GM23338 (cell line): ENCODE data around the gene GNG4. TPM values are rescaled to one million over a fixed set of nuclear protein-coding genes. Genes with fewer than 3 reads are reported as not detected.

Source experiments
- ATAC-seq: fragments of 200-7000 bp; cut with Tn5 transposase; 3 replicates; pipeline ENCODE4 v1.9.1; 2020
- DNase-seq: peaks from one replicate; pipeline ENCODE4 v3.0.0-alpha.2; 2015; ENCODE audit warnings: low spot score
- H2AFZ ChIP-seq: fragments of 200-600 bp; sonication (generic); 2 replicates; pipeline ENCODE4 v1.8.0; 2016; ENCODE audit warnings: antibody characterized with exemption, mild to moderate bottlenecking, moderate library complexity
- H3F3A ChIP-seq: fragments of 200-600 bp; sonication (generic); replicated peaks from 2 replicates; pipeline ENCODE4 v1.8.0; 2017; ENCODE audit warnings: antibody characterized with exemption, mixed run types, low read depth
- H3K27ac ChIP-seq: fragments of 200-600 bp; sonication (generic); 2 replicates; pipeline ENCODE4 v1.6.1; 2016; ENCODE audit warnings: low read depth
- H3K27me3 ChIP-seq: fragments of 200-600 bp; sonication (generic); 2 replicates; pipeline ENCODE4 v1.8.0; 2016; ENCODE audit warnings: mild to moderate bottlenecking, mixed run types, moderate library complexity; ENCODE audit not compliant: insufficient read depth
- H3K36me3 ChIP-seq: fragments of 200-600 bp; sonication (generic); 2 replicates; pipeline ENCODE4 v1.8.0; 2016; ENCODE audit warnings: mild to moderate bottlenecking; ENCODE audit not compliant: insufficient read depth
- H3K4me1 ChIP-seq: fragments of 200-600 bp; sonication (generic); 2 replicates; pipeline ENCODE4 v1.8.0; 2016; ENCODE audit warnings: mild to moderate bottlenecking, moderate library complexity; ENCODE audit not compliant: insufficient read depth
- H3K4me2 ChIP-seq: fragments of 200-600 bp; sonication (generic); 2 replicates; pipeline ENCODE4 v1.7.1; 2017; ENCODE audit warnings: mixed run types
- H3K4me3 ChIP-seq: fragments of 200-600 bp; sonication (generic); 2 replicates; pipeline ENCODE4 v1.6.1; 2016; ENCODE audit warnings: mixed run types
- H3K79me2 ChIP-seq: fragments of 200-600 bp; sonication (generic); replicated peaks from 2 replicates; pipeline ENCODE4 v1.8.0; 2017; ENCODE audit warnings: mild to moderate bottlenecking; ENCODE audit not compliant: insufficient read depth
- H3K9me2 ChIP-seq: fragments of 200-600 bp; sonication (generic); 2 replicates; pipeline ENCODE4 v1.8.0; 2017; ENCODE audit not compliant: insufficient read depth
- H4K20me1 ChIP-seq: fragments of 200-600 bp; sonication (generic); replicated peaks from 2 replicates; pipeline ENCODE4 v1.8.0; 2017; ENCODE audit warnings: mild to moderate bottlenecking; ENCODE audit not compliant: insufficient read depth
- H3K27ac Mint-ChIP-seq: 2 replicates; pipeline ENCODE4 v1.8.0; 2020; ENCODE audit warnings: inconsistent platforms, mild to moderate bottlenecking, moderate library complexity, mixed read lengths
- H3K27me3 Mint-ChIP-seq: 3 replicates; pipeline ENCODE4 v1.8.0; 2022; ENCODE audit warnings: low read depth, mild to moderate bottlenecking, moderate library complexity, mixed read lengths, inconsistent platforms; ENCODE audit not compliant: insufficient read depth, poor library complexity
- H3K36me3 Mint-ChIP-seq: 3 replicates; pipeline ENCODE4 v1.8.0; 2021; ENCODE audit warnings: low read depth, mild to moderate bottlenecking, inconsistent platforms, moderate library complexity, mixed read lengths
- H3K4me1 Mint-ChIP-seq: 3 replicates; pipeline ENCODE4 v1.8.0; 2020; ENCODE audit warnings: mild to moderate bottlenecking, inconsistent platforms, mixed read lengths
- H3K4me3 Mint-ChIP-seq: 3 replicates; pipeline ENCODE4 v1.8.0; 2021; ENCODE audit warnings: moderate library complexity, mild to moderate bottlenecking, inconsistent platforms, mixed read lengths
- H3K9me3 Mint-ChIP-seq: 3 replicates; pipeline ENCODE4 v1.8.0; 2020; ENCODE audit warnings: moderate library complexity, mild to moderate bottlenecking, inconsistent platforms, mixed read lengths
- CTCF ChIP-seq, 2 experiments: fragments of 200-600 bp in 1 of 2; sonication (generic) in 1 of 2; conservative IDR thresholded peaks; 2 replicates each; pipeline versions ENCODE4 v1.5.1 to v1.6.1; 2016 to 2017; ENCODE audit warnings: antibody characterized with exemption in 2 of 2, low read depth in 2 of 2, mild to moderate bottlenecking in 2 of 2, moderate library complexity in 1 of 2
- EZH2 ChIP-seq: fragments of 200-600 bp; sonication (generic); IDR thresholded peaks from one replicate; pipeline ENCODE4 v1.8.0; 2017; ENCODE audit warnings: antibody characterized with exemption, mild to moderate bottlenecking, low read depth; ENCODE audit not compliant: unreplicated experiment
- EZH2phosphoT487 ChIP-seq: fragments of 200-600 bp; sonication (generic); IDR thresholded peaks from one replicate; pipeline ENCODE4 v1.8.1; 2018; ENCODE audit warnings: antibody characterized with exemption; ENCODE audit not compliant: unreplicated experiment
- JUNB ChIP-seq: IDR thresholded peaks from one replicate; pipeline ENCODE4 v1.6.1; 2016; ENCODE audit warnings: antibody characterized with exemption; ENCODE audit not compliant: unreplicated experiment
- NANOG ChIP-seq: IDR thresholded peaks from 2 replicates; pipeline ENCODE4 v1.6.1; 2016; ENCODE audit warnings: antibody characterized with exemption, borderline replicate concordance
- REST ChIP-seq: IDR thresholded peaks from one replicate; pipeline ENCODE4 v1.6.1; 2018; ENCODE audit warnings: antibody characterized with exemption; ENCODE audit not compliant: unreplicated experiment
- STAT1 ChIP-seq: IDR thresholded peaks from one replicate; pipeline ENCODE4 v1.6.1; 2016; ENCODE audit warnings: antibody characterized with exemption; ENCODE audit not compliant: unreplicated experiment
- ZNF114 ChIP-seq: fragments of 250-450 bp; sonication (Bioruptor Pico); IDR thresholded peaks from 2 replicates; pipeline ENCODE4 v1.5.0; 2020; ENCODE audit warnings: mild to moderate bottlenecking, moderate library complexity
- ZNF331 ChIP-seq: fragments of 250-450 bp; sonication (Bioruptor Pico); IDR thresholded peaks from 2 replicates; pipeline ENCODE4 v1.5.0; 2020; ENCODE audit warnings: low read depth, mild to moderate bottlenecking, moderate library complexity
- ZNF462 ChIP-seq: fragments of 250-450 bp; sonication (Bioruptor Pico); IDR thresholded peaks from 2 replicates; pipeline ENCODE4 v1.5.0; 2020; ENCODE audit warnings: mild to moderate bottlenecking, moderate library complexity
- polyA plus RNA-seq: library from polyadenylated mRNA; unstranded; fragments of >200 nt; fragmentation: Nextera tagmentation; extraction: Ambion mirVana; gene quantifications from 2 replicates; pipeline ENCODE4 v1.2.1, GENCODE V29; 2016
- total RNA-seq: library from RNA; depleted of rRNA; stranded (reverse); fragments of >200 nt; shearing (Covaris generic); gene quantifications from 2 replicates; pipeline ENCODE4 v1.2.3, GENCODE V29; 2014

The GNG4 gene
- total and polyA plus RNA-seq, 2 experiments from 2014 or later = 40.2 to 49.2 TPM

GRCh38 chr1:235644693-235645305 is 4.8 kb downstream of the GNG4 start:
- Mint-ChIP-seq H3K4me3 (no peak overlapping the region; the same call in 2 of the 3 replicates), H3K4me1 (peaks cover 65% of the 10 kb centered on the region), H3K27me3 (peaks cover 18% of the 10 kb centered on the region), H3K27ac (no peak overlapping the region), H3K9me3 (no peaks in the 10 kb centered on the region), H3K36me3 (no peaks in the 10 kb centered on the region; the same call in 2 of the 3 replicates)
- Histone ChIP-seq H3K4me2 (no peak overlapping the region), H3K27ac (no peak overlapping the region), H3F3A (peaks cover 3% of the 10 kb centered on the region; the same call in 1 of the 2 replicates), H3K9me2 (peaks cover 3% of the 10 kb centered on the region; the same call in 1 of the 2 replicates), H3K27me3 (no peaks in the 10 kb centered on the region), H3K79me2 (peaks cover 85% of the 10 kb centered on the region), H2AFZ (no peak overlapping the region), H3K36me3 (no peaks in the 10 kb centered on the region), H3K4me1 (peaks cover 40% of the 10 kb centered on the region), H3K4me3 (no peak overlapping the region), H4K20me1 (peaks cover 26% of the 10 kb centered on the region)
- DNase-seq (no peak), ATAC-seq (no peak)
- TF ChIP-seq EZH2phosphoT487 = no peak
- no peak for TF ChIP-seq ZNF462
- TF ChIP-seq NANOG = no peak
- TF ChIP-seq EZH2 = no peak
- TF ChIP-seq CTCF (conservative IDR thresholded peaks at IDR 0.05; ENCODE audit: low read depth in 2 of 2) = no peak
- no peak for TF ChIP-seq ZNF114 (CRISPR knock-in tag)
- no peak for TF ChIP-seq JUNB
- no peak for TF ChIP-seq ZNF331 (CRISPR knock-in tag)
- TF ChIP-seq REST = no peak
- no peak for TF ChIP-seq STAT1
